ENCODE results near the gene MAD1L1. TPM values are rescaled to one million over a fixed set of nuclear protein-coding genes. Genes with fewer than 3 reads are reported as not detected.

Gene MAD1L1
- total RNA-seq, 1 experiment from 2014 or later: 38.5 TPM

DNA sequence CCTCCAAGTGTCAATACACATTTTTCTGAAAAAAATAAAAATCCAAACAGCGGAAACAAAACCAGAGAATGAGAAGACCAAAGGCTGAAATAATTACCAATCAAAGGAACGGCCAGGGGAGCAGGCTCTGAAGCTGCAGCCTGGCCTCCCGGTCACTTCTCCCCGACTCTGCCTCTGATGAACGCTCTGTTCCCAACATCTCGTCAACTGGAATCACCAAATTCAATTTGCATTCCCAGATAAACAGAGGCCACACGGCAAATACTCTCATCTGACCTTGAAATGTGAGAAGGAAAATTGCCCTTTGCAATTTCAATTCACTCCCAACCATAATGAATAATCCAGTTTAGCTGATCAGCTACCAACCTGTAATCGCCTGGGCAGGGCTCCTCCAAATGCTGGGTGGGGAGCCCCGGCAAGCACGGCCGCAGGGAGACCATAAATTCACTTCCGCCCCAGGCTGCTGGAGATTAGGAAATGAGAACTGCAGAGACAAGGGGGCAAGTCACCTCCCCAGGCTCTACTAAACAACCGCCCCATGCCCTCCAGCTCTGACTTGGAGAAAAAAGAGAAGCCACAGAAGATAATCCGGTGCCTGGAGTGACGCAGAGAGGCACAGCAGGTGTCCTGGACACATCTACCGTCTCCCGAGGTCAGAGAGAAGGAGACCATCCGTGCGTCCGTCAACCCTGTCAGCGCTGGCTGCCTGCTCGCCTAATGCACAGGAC lies 153.2 kb downstream of the MAD1L1 start:
- CTCF ChIA-PET: no interaction called here
- no peaks in the 10 kb centered on the region for H4K20me1 ChIP-seq (ENCODE audit: insufficient read depth)
- H3K4me1 ChIP-seq (ENCODE audit: control insufficient read depth in 1 of 2, insufficient read depth in 2 of 2, low read length in 2 of 2): no peaks in the 10 kb centered on the region
- POLR2A ChIA-PET: no interaction called here
- no peak for DNase-seq (ENCODE audit: low read depth, low spot score)
- RAD21 ChIA-PET (ENCODE audit: low non-redundant PET in 1 of 2, low total read pairs in 2 of 2, uncharacterized antibody in 2 of 2, unreplicated experiment in 2 of 2): no interaction called here
- no peaks in the 10 kb centered on the region for H3K9me3 ChIP-seq (ENCODE audit: control insufficient read depth in 1 of 2, insufficient read depth in 1 of 2, low read depth in 1 of 2, low read length in 2 of 2)
- H2AFZ ChIP-seq (ENCODE audit: low read depth, low read length, poor library complexity, severe bottlenecking): no peak overlapping the region
- TF ChIP-seq EZH2 (IDR thresholded peaks at IDR 0.05) (no peak), TCF7L2 (IDR thresholded peaks at IDR 0.05; ENCODE audit: borderline replicate concordance, extremely low read depth, insufficient read depth, insufficient read length) (no peak), SIN3A (IDR thresholded peaks at IDR 0.05; ENCODE audit: low read depth) (no peak), ELF1 (IDR thresholded peaks at IDR 0.05; ENCODE audit: borderline replicate concordance, low read depth) (no peak), ZNF274 (IDR thresholded peaks at IDR 0.05; ENCODE audit: low read depth, low read length) (no peak), JUND (IDR thresholded peaks at IDR 0.05) (no peak), FOSL1 (IDR thresholded peaks at IDR 0.05; ENCODE audit: low read depth) (no peak), ZFX (IDR thresholded peaks at IDR 0.05) (no peak), POLR2A (IDR thresholded peaks at IDR 0.05; ENCODE audit: borderline replicate concordance, extremely low read depth, insufficient read depth, insufficient read length) (no peak), RAD21 (IDR thresholded peaks at IDR 0.05; ENCODE audit: low read depth) (no peak), CEBPB (IDR thresholded peaks at IDR 0.05; ENCODE audit: low read depth) (no peak), EGR1 (IDR thresholded peaks at IDR 0.05; ENCODE audit: low read depth) (no peak), SRF (IDR thresholded peaks at IDR 0.05; ENCODE audit: low read depth) (no peak), EZH2phosphoT487 (IDR thresholded peaks at IDR 0.05; ENCODE audit: borderline replicate concordance) (no peak), YY1 (IDR thresholded peaks at IDR 0.05; ENCODE audit: extremely low read depth, insufficient replicate concordance, low read depth, low read length) (no peak), CBX3 (IDR thresholded peaks at IDR 0.05; ENCODE audit: low read depth) (no peak), POLR2AphosphoS5 (IDR thresholded peaks at IDR 0.05; ENCODE audit: low read depth, low read length) (no peak), SP1 (IDR thresholded peaks at IDR 0.05; ENCODE audit: low read depth) (no peak)
- TF ChIP-seq, protein P1, sequence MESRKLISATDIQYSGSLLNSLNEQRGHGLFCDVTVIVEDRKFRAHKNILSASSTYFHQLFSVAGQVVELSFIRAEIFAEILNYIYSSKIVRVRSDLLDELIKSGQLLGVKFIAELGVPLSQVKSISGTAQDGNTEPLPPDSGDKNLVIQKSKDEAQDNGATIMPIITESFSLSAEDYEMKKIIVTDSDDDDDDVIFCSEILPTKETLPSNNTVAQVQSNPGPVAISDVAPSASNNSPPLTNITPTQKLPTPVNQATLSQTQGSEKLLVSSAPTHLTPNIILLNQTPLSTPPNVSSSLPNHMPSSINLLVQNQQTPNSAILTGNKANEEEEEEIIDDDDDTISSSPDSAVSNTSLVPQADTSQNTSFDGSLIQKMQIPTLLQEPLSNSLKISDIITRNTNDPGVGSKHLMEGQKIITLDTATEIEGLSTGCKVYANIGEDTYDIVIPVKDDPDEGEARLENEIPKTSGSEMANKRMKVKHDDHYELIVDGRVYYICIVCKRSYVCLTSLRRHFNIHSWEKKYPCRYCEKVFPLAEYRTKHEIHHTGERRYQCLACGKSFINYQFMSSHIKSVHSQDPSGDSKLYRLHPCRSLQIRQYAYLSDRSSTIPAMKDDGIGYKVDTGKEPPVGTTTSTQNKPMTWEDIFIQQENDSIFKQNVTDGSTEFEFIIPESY (IDR thresholded peaks at IDR 0.05; ENCODE audit: extremely low read depth, insufficient replicate concordance, low read length): no peak
- TF ChIP-seq, protein P2, sequence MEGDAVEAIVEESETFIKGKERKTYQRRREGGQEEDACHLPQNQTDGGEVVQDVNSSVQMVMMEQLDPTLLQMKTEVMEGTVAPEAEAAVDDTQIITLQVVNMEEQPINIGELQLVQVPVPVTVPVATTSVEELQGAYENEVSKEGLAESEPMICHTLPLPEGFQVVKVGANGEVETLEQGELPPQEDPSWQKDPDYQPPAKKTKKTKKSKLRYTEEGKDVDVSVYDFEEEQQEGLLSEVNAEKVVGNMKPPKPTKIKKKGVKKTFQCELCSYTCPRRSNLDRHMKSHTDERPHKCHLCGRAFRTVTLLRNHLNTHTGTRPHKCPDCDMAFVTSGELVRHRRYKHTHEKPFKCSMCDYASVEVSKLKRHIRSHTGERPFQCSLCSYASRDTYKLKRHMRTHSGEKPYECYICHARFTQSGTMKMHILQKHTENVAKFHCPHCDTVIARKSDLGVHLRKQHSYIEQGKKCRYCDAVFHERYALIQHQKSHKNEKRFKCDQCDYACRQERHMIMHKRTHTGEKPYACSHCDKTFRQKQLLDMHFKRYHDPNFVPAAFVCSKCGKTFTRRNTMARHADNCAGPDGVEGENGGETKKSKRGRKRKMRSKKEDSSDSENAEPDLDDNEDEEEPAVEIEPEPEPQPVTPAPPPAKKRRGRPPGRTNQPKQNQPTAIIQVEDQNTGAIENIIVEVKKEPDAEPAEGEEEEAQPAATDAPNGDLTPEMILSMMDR (IDR thresholded peaks at IDR 0.05 in 2 of 3, conservative IDR thresholded peaks at IDR 0.05 in 1 of 3; ENCODE audit: borderline replicate concordance in 1 of 3, insufficient read depth in 1 of 3, low read depth in 2 of 3, low read length in 2 of 3): no peak
- intact Hi-C loops (cut with micrococcal nuclease): loop anchor here (10.0 kb wide), 1 partner anchor 55 kb away; no protein-coding TSS in a partner anchor
- H3K79me2 ChIP-seq (ENCODE audit: insufficient read depth, low read length): no peaks in the 10 kb centered on the region
- no peak for ATAC-seq
- H3K9me2 ChIP-seq (ENCODE audit: insufficient read depth): no peaks in the 10 kb centered on the region
- BruUV-seq (replicated peaks): no TSS peak
- H3K27me3 ChIP-seq (ENCODE audit: insufficient read depth, low read length): no peaks in the 10 kb centered on the region
- H3K4me2 ChIP-seq (ENCODE audit: low read length): no peak overlapping the region
- H3K9ac ChIP-seq (ENCODE audit: low read length): no peak overlapping the region
- H3K27ac ChIP-seq (ENCODE audit: low read depth, low read length): no peak overlapping the region
- H3K4me3 ChIP-seq (replicated peaks in 1 of 2; ENCODE audit: low read depth in 1 of 2, low read length in 2 of 2): no peak overlapping the region
- no peaks in the 10 kb centered on the region for H3K36me3 ChIP-seq (ENCODE audit: control insufficient read depth in 1 of 2, insufficient read depth in 2 of 2, low read length in 2 of 2)
